Breast epithelium (tissue), 4 donors: ENCODE results near the gene PPP2R2D. TPM values are rescaled to one million over a fixed set of nuclear protein-coding genes. Genes with fewer than 3 reads are reported as not detected.
"Not testable (repeated sequence)": the region's sequence is repeated elsewhere in the genome, so short reads cannot be mapped to it uniquely, and the experiment has no call there.

Experiments used
- DNase-seq, 2 donors: peaks; one replicate each; pipeline ENCODE4 v3.0.0-alpha.2; 2019; ENCODE audit warnings: low spot score in 2 of 2
- H3K27ac ChIP-seq, 2 donors: fragments of 200-600 bp; sonication (generic) in 1 of 2; one replicate each; pipeline ENCODE4 v1.5.1; 2016 to 2019; ENCODE audit warnings: mild to moderate bottlenecking in 1 of 2
- H3K27me3 ChIP-seq, 2 donors: fragments of 200-600 bp; sonication (generic) in 1 of 2; one replicate each; pipeline versions ENCODE4 v1.5.1 to v1.6.0; 2017 to 2019; ENCODE audit warnings: control low read depth in 1 of 2, mild to moderate bottlenecking in 1 of 2
- H3K36me3 ChIP-seq: fragments of 200-600 bp; one replicate; pipeline ENCODE4 v1.5.1; 2019
- H3K4me1 ChIP-seq, 2 donors: fragments of 200-600 bp; sonication (generic); one replicate each; pipeline ENCODE4 v1.5.1; 2016 to 2019; ENCODE audit warnings: control low read depth in 1 of 2
- H3K4me3 ChIP-seq, 3 donors: fragments of 200-600 bp; sonication (generic); 1 replicate in 2 of 3; 2 replicates in 1 of 3; pipeline ENCODE4 v1.5.1; 2016 to 2019; ENCODE audit warnings: mild to moderate bottlenecking in 3 of 3, moderate library complexity in 2 of 3
- H3K9me3 ChIP-seq, 2 donors: fragments of 200-600 bp; sonication (generic) in 1 of 2; one replicate each; pipeline ENCODE4 v1.5.1; 2016 to 2019; ENCODE audit warnings: control low read depth in 1 of 2
- POLR2A ChIP-seq: fragments of 450-650 bp; IDR thresholded peaks from one replicate; pipeline ENCODE4 v1.6.1; 2016; ENCODE audit warnings: antibody characterized with exemption, mild to moderate bottlenecking, moderate library complexity
- POLR2AphosphoS5 ChIP-seq, 3 donors: sonication (generic); formaldehyde crosslinking; IDR thresholded peaks; one replicate each; pipeline ENCODE4 v1.6.1; 2017; ENCODE audit warnings: antibody characterized with exemption in 3 of 3
- intact Hi-C: fragments of 100-400 bp; cut with DNase I; formaldehyde crosslinking; loops from one replicate; pipeline ENCODE4 v1.15.1; 2023; ENCODE audit warnings: low total_unique reads
- total RNA-seq, 3 donors: library from RNA; depleted of rRNA; stranded (reverse); fragments of >200 nt; gene quantifications; one replicate each; pipeline ENCODE4 v1.1.0, GENCODE V29; 2016
- TF ChIP-seq, protein P1 (sequence below), 3 donors: fragments of 450-650 bp; IDR thresholded peaks; one replicate each; pipeline ENCODE4 v1.5.1; 2016 to 2017; ENCODE audit warnings: antibody characterized with exemption in 3 of 3, mild to moderate bottlenecking in 3 of 3, moderate library complexity in 3 of 3

Gene PPP2R2D
- total RNA-seq, 3 donors from 2014 or later, result 33.0 to 51.8 (median 44.1) TPM

DNA sequence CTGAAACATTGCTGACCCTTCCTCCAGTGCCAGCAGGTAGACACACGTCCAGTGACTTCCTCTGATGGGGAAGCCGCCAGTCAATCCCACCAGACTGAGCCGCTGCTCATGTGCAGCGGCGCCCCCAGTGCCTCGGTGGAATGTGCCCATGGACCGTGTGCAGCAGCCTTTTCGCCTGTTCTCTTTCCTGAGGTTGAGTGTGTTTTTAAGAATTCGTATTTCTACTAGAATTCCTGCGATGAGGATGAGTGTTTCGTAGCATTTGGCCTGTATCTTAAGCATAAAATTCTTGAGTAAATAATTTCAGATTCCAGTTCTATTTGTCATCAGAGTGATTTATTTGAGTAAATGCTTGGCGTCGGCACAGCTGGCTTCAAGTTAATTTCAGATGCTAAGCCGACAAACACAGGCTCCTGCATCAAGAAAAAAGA lies 45.5 kb downstream of the PPP2R2D start:
- Histone ChIP-seq H3K4me1 (no peaks in the 10 kb centered on the region), H3K36me3 (peaks cover 28% of the 10 kb centered on the region), H3K27me3 (no peaks in the 10 kb centered on the region), H3K27ac (no peak overlapping the region), H3K4me3 (no peak overlapping the region), H3K9me3 (no peaks in the 10 kb centered on the region)
- DNase-seq, result peak; percentile 4 to 46
- TF ChIP-seq, protein P1, sequence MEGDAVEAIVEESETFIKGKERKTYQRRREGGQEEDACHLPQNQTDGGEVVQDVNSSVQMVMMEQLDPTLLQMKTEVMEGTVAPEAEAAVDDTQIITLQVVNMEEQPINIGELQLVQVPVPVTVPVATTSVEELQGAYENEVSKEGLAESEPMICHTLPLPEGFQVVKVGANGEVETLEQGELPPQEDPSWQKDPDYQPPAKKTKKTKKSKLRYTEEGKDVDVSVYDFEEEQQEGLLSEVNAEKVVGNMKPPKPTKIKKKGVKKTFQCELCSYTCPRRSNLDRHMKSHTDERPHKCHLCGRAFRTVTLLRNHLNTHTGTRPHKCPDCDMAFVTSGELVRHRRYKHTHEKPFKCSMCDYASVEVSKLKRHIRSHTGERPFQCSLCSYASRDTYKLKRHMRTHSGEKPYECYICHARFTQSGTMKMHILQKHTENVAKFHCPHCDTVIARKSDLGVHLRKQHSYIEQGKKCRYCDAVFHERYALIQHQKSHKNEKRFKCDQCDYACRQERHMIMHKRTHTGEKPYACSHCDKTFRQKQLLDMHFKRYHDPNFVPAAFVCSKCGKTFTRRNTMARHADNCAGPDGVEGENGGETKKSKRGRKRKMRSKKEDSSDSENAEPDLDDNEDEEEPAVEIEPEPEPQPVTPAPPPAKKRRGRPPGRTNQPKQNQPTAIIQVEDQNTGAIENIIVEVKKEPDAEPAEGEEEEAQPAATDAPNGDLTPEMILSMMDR (IDR thresholded peaks at IDR 0.05), result no peak
- TF ChIP-seq POLR2A (no peak), POLR2AphosphoS5 (IDR thresholded peaks at IDR 0.05) (no peak)
- intact Hi-C loops, result no loop called here

DNA sequence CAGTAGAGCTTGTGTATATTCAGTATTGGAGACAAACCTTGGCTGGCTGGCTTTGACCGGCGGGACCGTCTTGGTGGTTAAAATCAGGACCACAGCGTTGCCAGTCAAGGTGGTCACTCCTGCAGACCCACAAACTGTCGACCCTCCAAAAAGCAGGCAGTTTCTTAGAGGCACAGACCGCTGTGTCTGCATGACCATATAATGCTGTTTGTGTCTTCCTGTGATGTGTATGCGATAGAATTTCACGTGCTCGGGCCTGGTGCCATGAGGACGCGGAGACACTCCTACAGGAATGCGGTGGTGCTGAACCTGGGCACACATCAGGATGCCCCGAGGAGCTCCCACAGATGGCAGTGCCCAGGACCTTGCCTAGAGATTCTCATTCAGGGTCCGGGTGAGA lies 46.1 kb downstream of the PPP2R2D start:
- no peaks in the 10 kb centered on the region for H3K9me3 ChIP-seq
- peak; percentile 14 to 42 for DNase-seq
- TF ChIP-seq, protein P1 (IDR thresholded peaks at IDR 0.05), result no peak
- TF ChIP-seq POLR2A, result no peak
- TF ChIP-seq POLR2AphosphoS5 (IDR thresholded peaks at IDR 0.05), result no peak
- no peaks in the 10 kb centered on the region for H3K4me1 ChIP-seq
- H3K27ac ChIP-seq, result no peak overlapping the region
- H3K4me3 ChIP-seq, result no peak overlapping the region
- intact Hi-C loops, result no loop called here
- no peaks in the 10 kb centered on the region for H3K27me3 ChIP-seq
- H3K36me3 ChIP-seq, result peaks cover 28% of the 10 kb centered on the region

DNA sequence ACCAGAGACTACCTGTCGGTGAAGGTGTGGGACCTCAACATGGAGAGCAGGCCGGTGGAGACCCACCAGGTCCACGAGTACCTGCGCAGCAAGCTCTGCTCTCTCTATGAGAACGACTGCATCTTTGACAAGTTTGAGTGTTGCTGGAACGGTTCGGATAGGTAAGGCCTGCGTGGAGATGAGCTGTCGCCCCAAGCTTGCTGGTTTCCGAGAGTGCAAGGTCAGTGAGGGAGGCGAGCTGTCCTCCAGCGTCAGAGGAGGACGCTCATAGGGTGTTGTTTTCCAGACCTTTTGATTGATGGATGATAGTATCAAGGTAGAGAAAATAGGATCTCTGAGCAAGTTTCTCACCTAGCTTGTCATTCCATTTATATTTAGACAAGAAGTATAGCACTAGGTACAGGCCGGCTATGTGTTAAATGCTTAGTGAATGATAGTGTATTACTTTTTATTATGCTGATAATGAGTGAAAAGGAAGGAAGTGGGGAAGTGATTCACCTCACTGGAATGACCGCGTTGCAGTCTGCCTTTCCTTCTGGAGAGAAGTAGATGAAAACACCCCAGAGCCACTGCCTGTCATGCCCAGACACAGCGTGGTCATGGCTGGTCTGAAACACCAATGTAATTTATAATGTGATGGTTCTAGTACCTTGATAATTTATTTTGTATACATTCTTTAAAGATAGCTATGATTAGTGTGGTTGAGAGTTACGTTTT lies 47.0 kb downstream of the PPP2R2D start:
- peak in 1 of 2 donors; percentile 27 for DNase-seq
- Histone ChIP-seq H3K36me3 (peaks cover 28% of the 10 kb centered on the region), H3K27ac (no peak overlapping the region)

DNA sequence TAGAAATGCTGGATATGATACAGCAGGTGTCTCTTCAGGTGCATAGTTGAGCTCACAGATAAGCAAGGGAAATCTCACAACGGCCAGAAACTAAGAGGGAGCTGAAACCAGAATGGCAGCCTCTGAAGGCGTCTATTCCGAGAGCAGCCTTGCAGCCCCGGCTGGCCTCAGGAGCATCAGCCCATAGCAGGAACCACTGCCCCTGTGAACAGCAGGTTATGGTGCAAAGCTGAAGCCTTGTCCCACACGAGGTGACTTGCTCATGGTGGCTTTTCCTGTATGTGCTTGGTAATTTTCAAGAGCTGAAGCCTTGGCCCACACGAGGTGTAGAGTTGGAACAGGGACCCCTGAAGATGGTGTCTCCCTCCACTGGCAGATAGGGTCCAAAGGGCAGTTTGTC lies 47.7 kb downstream of the PPP2R2D start:
- Histone ChIP-seq H3K4me1 (no peaks in the 10 kb centered on the region), H3K4me3 (no peak overlapping the region), H3K9me3 (no peaks in the 10 kb centered on the region), H3K27ac (no peak overlapping the region), H3K36me3 (peaks cover 28% of the 10 kb centered on the region), H3K27me3 (no peaks in the 10 kb centered on the region)
- intact Hi-C loops, result no loop called here
- DNase-seq, result peak in 1 of 2 donors; percentile 2
- TF ChIP-seq POLR2A (no peak), POLR2AphosphoS5 (IDR thresholded peaks at IDR 0.05) (no peak)
- TF ChIP-seq, protein P1 (IDR thresholded peaks at IDR 0.05), result no peak

More for the DNA sequence above, 47.0 kb downstream of the PPP2R2D start:
- no peaks in the 10 kb centered on the region for H3K27me3 ChIP-seq
- no peaks in the 10 kb centered on the region for H3K4me1 ChIP-seq
- no peak overlapping the region for H3K4me3 ChIP-seq
- no peaks in the 10 kb centered on the region for H3K9me3 ChIP-seq
- TF ChIP-seq POLR2AphosphoS5 (IDR thresholded peaks at IDR 0.05) (no peak), POLR2A (no peak)
- TF ChIP-seq, protein P1 (IDR thresholded peaks at IDR 0.05), result no peak
- intact Hi-C loops, result no loop called here

DNA sequence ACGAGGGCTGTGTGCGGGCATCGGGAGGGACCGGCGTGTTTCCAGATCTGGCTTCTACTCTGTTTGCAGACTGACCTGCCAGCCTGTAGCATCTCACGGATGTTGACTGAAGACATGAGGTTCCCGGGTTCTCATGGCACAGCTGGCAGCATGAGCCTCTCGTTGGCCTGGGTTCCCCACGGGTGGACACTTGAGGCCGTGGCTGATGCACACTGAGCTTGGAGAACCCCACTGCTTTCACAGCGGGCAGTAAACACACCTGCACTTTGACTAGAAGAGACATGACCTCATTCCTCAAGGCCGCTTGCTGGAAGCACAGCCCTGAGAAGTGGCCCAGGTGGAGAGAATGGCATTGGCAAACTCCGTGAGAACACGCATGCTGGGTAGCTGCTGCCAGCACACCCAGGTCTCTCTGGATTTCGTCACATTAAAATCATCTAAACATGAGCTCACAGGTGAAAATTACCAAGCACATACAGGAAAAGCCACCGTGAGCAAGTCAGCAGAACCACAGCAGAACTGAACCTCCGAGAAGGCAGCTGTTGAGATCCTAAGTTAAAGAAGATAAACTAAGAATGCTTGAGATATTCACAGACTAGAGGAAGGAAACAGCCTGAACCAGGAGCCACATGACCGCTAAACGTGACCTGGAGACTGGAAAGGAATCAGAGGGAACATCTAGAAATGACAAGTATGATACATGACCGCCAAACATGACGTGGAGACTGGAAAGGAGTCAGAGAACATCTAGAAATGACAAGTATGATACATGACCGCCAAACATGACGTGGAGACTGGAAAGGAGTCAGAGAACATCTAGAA lies 48.4 kb downstream of the PPP2R2D start:
- intact Hi-C loops, result no loop called here

DNA sequence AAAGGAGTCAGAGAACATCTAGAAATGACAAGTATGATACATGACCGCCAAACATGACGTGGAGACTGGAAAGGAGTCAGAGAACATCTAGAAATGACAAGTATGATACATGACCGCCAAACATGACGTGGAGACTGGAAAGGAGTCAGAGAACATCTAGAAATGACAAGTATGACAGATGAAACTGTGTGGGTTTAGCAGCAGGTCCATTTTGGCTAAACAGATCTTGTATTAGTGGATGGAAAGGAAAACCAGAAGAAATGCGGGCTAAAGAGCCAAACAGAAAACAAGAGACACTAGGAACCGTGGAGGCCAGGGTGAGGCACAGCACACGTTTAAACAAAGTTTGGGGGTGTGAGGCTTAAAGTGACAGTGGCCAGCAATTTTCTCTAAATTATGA lies 49.1 kb downstream of the PPP2R2D start:
- not testable (repeated sequence) for H3K27ac ChIP-seq

More for the DNA sequence above, 48.4 kb downstream of the PPP2R2D start:
- DNase-seq, result peak; percentile 9 to 38
- H3K27me3 ChIP-seq, result no peaks in the 10 kb centered on the region
- no peaks in the 10 kb centered on the region for H3K4me1 ChIP-seq
- H3K27ac ChIP-seq, result no peak overlapping the region
- H3K9me3 ChIP-seq, result no peaks in the 10 kb centered on the region
- TF ChIP-seq, protein P1 (IDR thresholded peaks at IDR 0.05), result no peak
- TF ChIP-seq POLR2A (no peak), POLR2AphosphoS5 (IDR thresholded peaks at IDR 0.05) (no peak)
- peaks cover 28% of the 10 kb centered on the region for H3K36me3 ChIP-seq
- H3K4me3 ChIP-seq, result no peak overlapping the region

More for the DNA sequence above, 49.1 kb downstream of the PPP2R2D start:
- H3K4me1 ChIP-seq, H3K9me3 ChIP-seq, H3K4me3 ChIP-seq, DNase-seq, intact Hi-C loops, H3K27me3 ChIP-seq: not testable (repeated sequence)
- peaks cover 28% of the 10 kb centered on the region for H3K36me3 ChIP-seq
